Cortex of kidney (tissue), 1 donor: Measurements from ENCODE around the gene TBC1D22B.
"Not testable (repeated sequence)": the region's sequence is repeated elsewhere in the genome, so short reads cannot be mapped to it uniquely, and the experiment has no call there.

Source experiments
- DNase-seq: peaks from one replicate; lab custom pipeline; 2025; lab: John Stamatoyannopoulos, UW

The TBC1D22B gene

DNA sequence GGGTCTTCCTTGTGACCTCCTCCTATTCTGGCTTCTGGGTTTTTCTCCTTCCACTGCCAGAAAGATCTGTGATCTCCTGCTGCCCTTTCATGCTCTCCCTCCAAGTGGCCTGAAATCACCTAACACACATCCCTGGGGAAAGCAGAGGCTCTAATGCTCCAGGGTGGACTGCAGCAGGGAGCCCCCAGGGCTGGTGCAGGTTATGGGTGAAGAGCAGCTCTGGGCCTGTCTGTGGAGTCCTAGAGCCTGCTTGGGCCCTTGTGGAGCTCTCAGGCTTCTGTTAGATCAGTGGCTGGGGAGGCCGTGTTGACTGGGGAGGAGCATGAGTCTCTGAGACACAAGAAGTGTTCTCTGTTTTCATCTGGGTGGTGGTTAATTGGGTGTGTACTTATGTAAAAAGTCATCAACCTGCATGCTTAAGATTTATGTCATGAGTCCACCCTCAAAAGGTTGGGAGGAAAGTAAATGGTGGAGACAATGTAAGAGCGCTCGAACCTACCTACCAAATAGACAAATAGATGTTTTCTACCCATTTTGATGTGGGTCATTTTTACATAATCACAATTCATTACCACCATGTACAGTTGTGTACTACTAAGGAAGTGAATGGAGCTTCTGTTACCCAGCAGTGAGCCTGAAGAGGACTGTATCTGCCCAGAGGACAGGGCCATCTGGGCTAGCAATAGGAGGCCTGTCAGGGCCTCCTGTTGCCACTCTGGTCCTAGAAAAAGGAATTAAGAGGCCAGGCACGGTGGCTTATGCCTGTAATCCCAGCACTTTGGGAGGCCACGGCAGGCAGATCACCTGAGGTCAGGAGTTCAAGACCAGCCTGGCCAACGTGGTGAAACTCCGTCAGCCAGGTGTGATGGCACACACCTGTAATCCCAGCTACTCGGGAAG is 64.2 kb downstream of the TBC1D22B start:
- no peak for DNase-seq

DNA sequence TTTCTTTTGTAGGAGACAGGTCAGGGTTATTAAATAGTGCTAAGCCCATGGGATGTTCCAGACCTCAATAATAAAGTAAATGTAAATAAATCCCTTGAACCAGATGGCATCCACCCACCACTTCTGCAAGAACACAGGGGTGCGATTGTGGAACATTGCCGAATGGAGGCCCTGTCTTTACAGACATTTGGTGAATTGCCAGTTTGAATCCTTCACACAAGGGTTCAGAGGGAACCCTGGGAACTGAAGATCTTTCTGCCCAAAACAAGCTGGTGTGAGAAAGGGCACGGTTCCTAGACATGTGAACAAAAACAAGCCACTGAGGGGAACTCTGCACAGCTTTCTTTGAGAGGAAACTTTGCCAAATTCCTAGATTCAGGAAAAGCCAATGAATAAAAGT is 66.0 kb downstream of the TBC1D22B start:
- no peak for DNase-seq

DNA sequence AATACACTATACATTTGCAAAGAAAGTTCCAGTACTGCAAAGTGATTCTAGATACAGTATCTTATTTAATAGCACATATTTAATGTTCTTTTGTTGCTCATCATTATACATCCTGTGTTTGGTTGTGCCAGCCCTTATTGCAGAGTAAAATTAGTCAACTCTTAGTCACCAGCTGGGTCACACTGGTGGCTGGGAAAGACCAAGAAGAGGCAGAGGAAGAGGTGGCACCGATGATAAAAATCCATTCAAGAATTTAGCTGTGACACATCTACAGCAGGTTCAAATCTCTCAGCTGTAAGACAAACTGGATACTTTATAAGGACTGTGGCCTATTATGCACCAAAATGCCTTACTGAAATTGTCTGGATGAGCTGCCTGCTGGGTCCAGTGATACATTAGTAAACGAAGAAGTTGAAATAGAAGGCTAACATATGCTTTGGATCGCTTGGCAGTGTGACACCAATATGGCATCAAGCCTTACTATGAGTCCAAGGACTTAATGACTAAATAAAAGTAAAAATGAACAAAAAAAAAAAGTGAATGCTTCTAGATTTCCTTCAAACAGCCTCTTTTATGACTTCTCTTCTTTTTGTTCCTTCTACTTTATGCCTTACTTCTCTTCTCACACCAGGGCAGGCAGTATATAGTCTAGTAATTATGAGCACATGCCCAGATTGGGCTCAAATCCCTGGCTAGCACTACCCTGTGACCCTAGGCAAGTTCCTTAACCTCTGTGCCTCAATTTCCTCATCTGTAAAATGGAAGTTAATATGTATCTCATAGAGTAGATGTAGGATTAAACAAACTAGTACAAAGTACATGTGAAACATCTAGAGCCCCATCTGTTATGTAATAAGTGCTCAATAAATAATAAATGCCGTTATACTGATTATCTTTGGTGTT is 66.8 kb downstream of the TBC1D22B start:
- no peak for DNase-seq

DNA sequence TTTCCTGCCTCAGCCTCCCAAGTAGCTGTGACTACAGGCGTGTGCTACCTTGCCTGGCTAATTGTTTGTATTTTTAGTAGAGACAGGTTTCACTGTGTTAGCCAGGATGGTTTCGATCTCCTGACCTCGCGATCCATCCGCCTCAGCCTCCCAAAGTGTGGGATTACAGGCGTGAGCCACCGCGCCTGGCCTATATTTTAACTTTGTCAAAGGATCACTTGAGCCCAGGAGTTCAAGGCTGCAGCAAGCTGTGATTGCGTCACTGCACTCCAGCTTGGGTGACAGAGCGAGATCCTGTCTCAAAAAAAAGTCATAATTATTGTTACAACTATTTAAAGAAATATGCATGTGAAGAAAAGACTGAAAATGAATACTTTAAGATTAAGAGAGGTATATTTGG is 72.8 kb downstream of the TBC1D22B start:
- not testable (repeated sequence) for DNase-seq

DNA sequence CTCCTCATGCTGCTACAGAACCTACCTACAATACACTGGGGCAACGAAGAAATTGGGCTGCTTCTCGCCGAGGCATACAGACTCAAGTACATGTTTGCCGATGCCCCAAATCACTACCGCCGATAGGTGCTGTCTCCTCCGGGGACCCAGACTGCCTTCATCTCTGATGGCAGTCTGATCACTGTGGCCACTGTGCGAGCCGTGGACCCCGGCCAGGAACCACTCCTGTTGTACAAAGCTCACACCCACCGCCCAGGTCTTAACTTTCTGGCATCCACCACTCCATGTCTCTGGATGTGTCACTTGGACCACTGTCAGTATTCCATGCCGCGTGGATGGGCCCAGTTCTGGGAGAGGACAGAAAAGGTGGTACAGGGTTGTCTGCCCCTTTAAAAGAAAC is 73.5 kb downstream of the TBC1D22B start:
- DNase-seq: no peak

DNA sequence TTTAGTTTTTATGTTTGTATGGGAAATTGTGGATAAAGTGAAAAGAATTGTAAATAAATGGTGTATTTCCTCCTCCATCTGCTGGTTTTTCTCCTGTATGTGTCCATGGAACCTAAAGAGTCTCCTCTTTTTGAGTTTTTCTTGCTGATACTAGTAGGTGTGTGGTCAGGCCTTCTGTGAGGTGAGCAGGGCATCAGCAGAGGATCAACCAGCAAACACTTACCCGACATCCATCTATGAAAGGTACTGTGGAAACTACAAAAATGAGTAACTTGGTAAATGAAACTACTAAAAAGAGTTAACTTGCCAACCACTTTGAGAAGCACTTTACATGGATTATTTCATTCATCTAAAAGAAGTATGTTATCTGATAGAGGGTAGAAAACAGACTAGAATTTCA is 75.3 kb downstream of the TBC1D22B start:
- no peak for DNase-seq

DNA sequence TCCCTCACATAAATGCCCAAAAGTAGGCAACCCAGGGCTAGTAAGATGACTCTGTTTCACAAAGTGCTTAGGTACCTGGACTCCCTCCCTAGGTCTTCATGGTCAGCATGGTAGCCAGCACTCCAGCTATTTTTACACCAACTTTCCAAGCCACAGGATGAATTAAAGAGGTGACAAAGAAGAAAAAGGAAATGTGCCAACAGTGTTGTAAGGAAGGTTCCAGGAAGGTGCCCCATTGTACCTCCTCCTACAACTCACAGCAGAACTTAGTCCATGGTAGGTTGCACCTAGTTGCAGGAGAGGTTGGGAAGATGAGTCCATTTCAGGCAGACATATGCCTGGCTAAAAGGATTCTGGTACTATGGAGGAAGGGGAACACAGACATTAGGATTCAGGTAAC is 76.5 kb downstream of the TBC1D22B start:
- no peak for DNase-seq

DNA sequence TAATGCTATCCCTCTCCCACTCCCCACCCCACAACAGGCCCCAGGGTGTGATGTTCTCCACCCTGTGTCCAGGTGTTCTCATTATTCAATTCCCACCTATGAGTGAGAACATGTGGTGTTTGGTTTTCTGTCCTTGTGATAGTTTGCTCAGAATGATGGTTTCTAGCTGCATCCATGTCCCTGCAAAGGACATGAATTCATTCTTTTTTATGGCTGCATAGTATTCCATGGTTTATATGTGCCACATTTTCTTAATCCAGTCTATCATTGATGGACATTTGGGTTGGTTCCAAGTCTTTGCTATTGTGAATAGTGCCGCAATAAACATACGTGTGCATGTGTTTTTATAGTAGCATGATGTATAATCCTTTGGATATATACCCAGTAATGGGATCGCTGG is 80.7 kb downstream of the TBC1D22B start:
- DNase-seq: not testable (repeated sequence)

DNA sequence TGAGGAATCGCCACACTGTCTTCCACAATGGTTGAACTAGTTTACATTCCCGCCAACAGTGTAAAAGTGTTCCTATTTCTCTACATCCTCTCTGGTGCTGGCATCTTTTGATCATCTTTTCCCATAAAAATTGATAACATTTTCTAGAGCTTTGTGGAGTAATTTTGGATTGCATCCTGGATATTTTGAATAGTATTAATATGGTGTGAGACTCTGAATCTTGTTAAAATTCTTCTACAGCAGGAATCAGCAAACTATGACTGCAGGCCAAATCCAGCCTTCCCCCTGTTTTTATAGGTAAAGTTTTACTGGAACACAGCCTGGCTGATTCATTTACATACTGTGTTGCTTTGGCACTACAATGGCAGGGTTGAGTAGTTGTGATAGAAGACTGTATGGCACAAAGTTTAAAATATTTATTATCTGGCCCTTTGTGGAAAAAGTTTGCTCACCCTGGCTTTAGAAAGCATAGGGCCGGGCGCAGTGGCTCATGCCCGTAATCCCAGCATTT is 81.2 kb downstream of the TBC1D22B start:
- DNase-seq: no peak

DNA sequence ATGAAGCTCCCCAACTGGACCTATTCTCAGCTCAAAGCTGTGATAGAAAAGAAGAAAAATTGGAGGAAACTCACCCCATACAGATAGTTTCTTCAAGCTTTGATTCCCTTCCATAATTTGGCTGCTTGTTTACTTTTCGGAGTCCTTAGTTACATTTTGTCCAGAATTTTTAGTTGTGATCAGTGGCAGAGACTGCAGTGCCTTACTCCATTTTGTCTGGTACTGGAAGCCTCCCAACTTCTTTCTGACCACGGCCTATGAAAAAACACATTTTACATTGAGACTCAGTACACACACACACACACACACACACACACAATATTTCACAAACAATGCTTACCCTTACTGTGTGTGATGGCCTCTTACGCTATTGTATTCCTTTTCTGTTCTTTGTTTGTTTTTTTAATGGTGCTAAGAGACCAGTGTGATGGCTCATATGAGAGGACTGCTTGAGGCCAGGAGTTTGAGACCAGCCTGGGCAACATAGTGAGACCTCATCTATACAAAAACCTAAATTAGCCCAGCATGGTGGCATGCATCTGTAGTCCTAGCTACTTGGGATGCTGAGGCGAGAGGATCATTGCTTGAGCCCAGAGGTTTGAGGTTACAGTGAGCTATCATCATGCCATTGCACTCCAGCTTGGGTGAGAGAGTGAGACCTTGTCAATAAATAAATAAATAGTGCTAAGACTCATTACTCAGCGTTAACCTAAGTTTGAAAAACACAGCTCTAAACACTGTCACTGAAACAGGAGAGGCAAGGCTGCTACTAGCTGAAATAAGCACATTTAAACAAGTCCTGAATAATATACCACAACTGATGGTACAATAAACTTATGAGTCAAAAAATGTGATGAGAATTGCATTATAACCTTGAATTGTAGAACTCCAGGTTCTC is 82.4 kb downstream of the TBC1D22B start:
- DNase-seq: no peak

DNA sequence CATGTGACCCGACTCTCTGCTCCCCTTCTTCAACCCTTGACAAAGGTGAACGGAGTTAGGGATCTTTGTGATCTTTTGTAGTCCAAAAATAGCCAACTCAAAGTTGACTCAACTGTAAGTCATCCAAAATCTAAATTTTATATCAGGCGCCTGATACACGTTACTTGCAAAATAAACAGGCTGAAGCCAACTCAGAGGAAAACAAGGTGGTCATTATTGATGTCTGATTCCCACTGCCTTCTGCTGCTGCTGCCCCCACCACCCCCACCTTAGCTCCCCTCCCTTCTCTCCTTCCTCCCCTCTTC is 83.0 kb downstream of the TBC1D22B start:
- DNase-seq: no peak

DNA sequence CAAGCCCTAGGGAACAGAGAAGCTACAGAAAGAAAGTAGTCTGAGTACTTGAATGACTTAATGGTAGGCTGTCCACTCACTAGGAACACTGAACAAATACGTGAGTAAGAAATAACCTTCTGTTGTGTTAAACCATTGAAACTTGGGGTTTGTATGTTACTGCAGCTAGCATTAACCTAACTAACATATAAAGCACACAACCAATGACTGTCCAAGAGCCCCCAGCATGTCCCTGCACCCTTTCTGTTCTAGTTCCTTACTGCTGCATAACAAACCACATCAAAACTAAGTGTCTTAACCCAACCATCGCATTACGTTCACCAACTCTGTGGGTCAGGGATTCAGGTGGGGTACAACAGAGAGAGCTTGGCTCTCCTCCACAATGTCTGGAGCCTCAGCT is 85.7 kb downstream of the TBC1D22B start:
- DNase-seq: no peak

DNA sequence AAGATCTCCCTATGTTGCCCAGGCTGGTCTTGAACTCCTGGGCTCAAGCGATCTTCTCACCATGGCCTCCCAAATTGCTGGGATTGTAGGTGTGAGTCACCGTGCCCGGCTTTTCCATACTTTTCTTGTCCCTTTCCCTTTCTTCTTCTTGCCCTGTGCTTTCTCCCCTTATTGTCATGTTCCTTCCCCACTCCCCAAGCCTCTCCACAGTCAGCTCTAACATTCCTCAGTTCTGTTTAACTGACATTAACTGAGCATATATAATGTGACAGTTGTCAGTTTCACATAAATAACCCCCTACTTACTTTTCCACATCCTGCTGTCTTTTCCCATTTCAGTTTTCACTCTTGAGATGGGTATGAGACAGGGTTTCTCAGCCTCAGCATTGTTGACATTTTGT is 86.7 kb downstream of the TBC1D22B start:
- no peak for DNase-seq

DNA sequence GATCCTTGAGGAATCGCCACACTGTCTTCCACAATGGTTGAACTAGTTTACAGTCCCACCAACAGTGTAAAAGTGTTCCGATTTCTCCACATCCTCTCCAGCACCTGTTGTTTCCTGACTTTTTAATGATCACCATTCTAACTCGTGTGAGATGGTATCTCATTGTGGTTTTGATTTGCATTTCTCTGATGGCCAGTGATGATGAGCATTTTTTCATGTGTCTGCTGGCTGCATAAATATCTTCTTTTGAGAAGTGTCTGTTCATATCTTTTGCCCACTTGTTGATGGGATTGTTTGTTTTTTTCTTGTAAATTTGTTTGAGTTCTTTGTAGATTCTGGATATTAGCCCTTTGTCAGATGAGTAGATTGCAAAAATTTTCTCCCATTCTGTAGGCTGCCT is 88.2 kb downstream of the TBC1D22B start:
- not testable (repeated sequence) for DNase-seq

DNA sequence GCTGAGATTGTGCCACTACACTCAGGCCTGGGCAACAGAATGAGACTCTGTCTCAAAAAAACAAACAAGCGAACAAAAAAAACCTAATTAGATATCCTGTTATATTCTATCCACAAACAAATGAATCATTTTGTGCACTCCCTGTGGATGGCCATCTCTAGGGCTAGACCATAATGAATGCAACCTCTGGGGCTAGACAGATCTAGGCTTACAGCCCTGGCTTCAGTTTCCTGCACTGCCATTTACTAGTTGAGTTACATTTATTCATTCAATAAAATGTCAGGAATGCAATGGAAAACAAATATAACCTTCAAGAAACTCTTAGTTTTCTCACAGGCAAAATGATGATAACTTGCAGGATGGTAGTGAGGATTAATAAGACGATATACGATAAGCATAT is 89.6 kb downstream of the TBC1D22B start:
- DNase-seq: no peak

DNA sequence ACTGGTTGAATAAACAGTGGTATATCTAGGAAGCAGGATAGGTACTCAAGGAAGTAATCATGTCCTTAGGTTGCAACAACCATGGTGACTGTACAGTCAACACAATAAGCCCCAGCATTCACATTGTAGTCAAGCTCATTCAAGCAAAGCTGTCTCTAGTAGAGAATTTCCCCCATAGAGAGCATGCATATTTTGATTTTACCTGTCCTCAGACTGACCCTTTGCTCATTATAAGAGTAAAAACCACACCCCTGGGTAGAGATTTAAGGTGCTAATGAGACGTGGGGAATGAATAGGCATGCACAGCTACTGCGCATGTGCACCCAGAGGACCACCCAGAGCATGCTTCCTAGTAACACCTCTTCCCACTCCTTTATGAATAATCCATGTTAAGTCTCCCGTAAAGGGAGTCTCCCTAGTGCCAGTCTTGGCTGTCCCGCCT is 90.1 kb downstream of the TBC1D22B start:
- DNase-seq: no peak

DNA sequence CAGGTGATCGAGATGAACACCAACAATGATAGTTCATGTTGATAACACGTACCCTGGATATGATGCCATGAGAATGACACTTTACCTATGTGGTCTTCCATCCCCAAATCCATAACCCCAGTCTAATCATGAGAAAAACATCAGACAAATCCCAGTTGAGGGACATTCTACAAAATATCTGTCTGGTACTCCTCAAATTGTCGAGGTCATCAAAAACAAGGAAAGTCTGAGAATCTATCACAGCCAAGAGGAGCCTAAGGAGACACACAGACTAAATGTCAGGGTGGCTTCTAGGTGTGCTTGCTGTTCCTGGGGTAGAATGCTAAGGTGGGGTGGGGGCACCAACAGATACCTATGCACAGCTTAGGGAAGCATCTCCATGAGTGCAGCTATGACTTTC is 93.5 kb downstream of the TBC1D22B start:
- DNase-seq: no peak

DNA sequence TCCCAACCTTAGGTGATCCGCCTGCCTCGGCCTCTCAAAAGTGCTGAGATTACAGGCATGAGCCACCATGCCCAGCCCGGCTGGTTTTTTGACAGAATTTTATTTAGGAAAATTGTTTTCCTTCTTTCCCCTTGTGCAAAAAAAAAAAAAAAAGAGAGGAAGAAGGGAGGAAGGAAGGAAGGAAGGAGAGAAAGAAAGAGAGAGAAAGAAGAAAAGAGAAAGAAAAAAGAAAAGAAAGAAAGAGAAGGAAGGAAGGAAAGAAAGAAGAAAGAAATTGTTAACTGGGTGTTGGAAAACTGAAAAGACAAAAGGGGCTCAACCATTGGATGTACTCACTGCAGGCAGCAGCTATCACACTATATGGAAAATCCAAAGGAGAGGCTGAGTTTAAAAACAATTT is 94.8 kb downstream of the TBC1D22B start:
- no peak for DNase-seq

DNA sequence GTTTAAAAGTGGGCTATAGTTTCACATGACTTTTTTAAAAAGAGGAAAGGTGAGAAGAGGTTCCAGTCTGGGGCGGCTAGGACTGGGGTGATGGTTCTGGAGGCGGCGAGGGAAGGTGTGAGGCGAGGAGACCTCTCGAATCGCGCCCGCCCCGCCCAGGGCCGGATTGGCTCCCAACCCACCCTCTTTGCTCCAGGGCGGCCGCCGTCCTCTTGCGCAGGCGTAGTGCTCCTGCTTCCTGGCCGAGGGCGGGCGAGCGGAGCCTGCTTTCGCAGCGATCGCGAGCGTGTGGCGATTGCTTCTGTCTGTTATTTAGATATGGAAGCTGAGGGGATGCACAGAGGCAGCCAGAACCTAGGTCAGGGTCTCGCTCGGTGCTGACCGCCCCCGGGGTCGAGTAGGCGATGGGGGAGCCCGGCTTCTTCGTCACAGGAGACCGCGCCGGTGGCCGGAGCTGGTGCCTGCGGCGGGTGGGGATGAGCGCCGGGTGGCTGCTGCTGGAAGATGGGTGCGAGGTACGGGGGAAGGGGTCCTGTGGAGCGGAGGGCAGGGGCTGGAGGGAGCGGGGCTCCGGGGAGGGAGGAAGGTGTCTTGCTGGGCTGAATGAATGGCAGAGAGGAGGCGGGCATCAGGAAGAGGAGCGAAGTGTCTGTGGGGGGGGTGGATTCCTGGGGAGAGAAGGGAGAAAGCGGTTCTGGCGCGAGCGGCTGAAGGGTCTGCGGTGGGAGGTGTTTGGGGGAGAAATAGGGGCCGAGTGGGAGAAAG is 96.4 kb downstream of the TBC1D22B start, which contains the start of gene RNF8:
Gene RNF8, plus strand, starts transcription at position 223 of the 765 bp plus-strand sequence. Its CDS starts 182 bp downstream, at position 405.
- DNase-seq: peak; percentile 40

DNA sequence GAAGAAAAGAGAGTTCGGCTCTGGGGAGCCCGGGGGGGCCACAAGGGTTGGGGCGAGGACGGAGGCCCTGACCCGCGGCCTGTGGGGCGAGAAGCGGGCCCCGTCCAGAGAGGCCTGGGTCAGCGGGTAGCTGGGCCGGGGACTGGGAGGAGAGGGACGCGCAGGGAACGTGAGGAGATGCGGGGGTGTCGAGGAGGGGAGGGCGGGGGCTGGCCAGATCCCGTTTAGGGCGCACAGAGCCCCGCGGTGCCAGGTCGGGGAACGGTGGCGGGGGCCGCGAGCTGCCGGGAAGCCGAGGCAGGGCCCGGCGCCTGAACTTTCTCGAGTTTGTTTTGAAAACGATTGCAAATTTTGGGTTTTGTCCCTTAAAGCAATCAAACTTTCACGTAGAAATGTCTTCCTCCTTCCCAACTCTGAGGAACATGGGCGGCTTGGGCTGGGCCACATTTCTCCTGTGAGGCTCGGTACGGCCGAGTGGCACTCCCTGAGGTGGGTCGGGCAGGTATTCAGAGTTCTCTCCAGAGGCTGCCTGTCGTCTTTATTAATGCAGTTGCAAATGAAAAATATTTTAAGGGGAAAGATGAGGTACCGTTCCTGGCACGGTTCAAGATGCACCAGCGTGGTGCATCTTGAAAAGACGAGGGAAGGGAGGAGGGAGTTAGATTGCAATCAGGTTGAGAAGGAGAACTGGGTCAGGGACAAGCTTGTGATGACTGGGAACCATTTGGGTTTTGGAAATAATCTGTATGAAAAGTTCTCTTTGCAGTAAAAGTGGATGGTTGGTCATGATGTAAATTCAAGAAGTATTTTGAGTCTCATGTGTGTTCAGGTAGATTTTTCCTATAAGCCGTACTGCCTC is 97.2 kb downstream of the TBC1D22B start:
- no peak for DNase-seq
